Neutrophil (primary cell): ENCODE measurements around the gene BNIPL.

ENCODE experiments used
- H3K27ac ChIP-seq: fragments of 200-600 bp; sonication (generic); 2 replicates; pipeline ENCODE4 v1.5.1; 2016; ENCODE audit warnings: mild to moderate bottlenecking, moderate library complexity
- H3K27me3 ChIP-seq: fragments of 200-600 bp; sonication (generic); 2 replicates; pipeline ENCODE4 v1.6.0; 2016; ENCODE audit warnings: mild to moderate bottlenecking
- H3K36me3 ChIP-seq: fragments of 200-600 bp; sonication (generic); 2 replicates; pipeline ENCODE4 v1.5.1; 2017
- H3K4me1 ChIP-seq, 2 experiments: fragments of 200-600 bp in 1 of 2; sonication (generic) in 1 of 2; 1 replicate in 1 of 2; 2 replicates in 1 of 2; pipeline versions ENCODE4 v1.5.1 to v1.6.1; 2013 to 2016; ENCODE audit warnings: low read depth in 1 of 2, low read length in 1 of 2, mild to moderate bottlenecking in 1 of 2, moderate library complexity in 1 of 2; ENCODE audit not compliant: control insufficient read depth in 1 of 2, insufficient read depth in 1 of 2
- H3K4me3 ChIP-seq, 2 experiments: fragments of 200-600 bp in 1 of 2; sonication (generic) in 1 of 2; 1 replicate in 1 of 2; 2 replicates in 1 of 2; pipeline ENCODE4 v1.5.1; 2013 to 2016; ENCODE audit warnings: low read depth in 1 of 2, low read length in 1 of 2, mild to moderate bottlenecking in 1 of 2, moderate library complexity in 1 of 2
- H3K9me3 ChIP-seq: fragments of 200-600 bp; sonication (generic); 2 replicates; pipeline ENCODE4 v1.5.1; 2016
- CTCF ChIP-seq: fragments of 200-600 bp; sonication (generic); IDR thresholded peaks from 2 replicates; pipeline ENCODE4 v1.5.1; 2016; ENCODE audit warnings: antibody characterized with exemption

BNIPL gene

GRCh38 chr1:151000408-151000807 is 36.0 kb upstream of the BNIPL start:
- no peaks in the 10 kb centered on the region for H3K9me3 ChIP-seq
- H3K36me3 ChIP-seq, result peaks cover 62% of the 10 kb centered on the region
- H3K27ac ChIP-seq, result peak overlapping the region; percentile 96
- H3K4me3 ChIP-seq, result peak overlapping the region in 1 of 2 experiments; percentile 90
- H3K4me1 ChIP-seq, result peaks cover 59 to 66% of the 10 kb centered on the region in 2 experiments
- no peaks in the 10 kb centered on the region for H3K27me3 ChIP-seq
- TF ChIP-seq CTCF, result no peak

- Histone ChIP-seq H3K4me3 (peak overlapping the region; percentile 90 to 99), H3K27me3 (no peaks in the 10 kb centered on the region), H3K36me3 (peaks cover 50% of the 10 kb centered on the region), H3K4me1 (peaks cover 59 to 76% of the 10 kb centered on the region in 2 experiments), H3K27ac (peak overlapping the region; percentile 96), H3K9me3 (no peaks in the 10 kb centered on the region)
- TF ChIP-seq CTCF, result no peak
Measured at GRCh38 chr1:151001602-151002001, 34.8 kb upstream of the BNIPL start.

GRCh38 chr1:151002051-151002450 is 34.3 kb upstream of the BNIPL start:
- H3K36me3 ChIP-seq, result peaks cover 46% of the 10 kb centered on the region
- peak overlapping the region; percentile 90 to 99 for H3K4me3 ChIP-seq
- no peaks in the 10 kb centered on the region for H3K27me3 ChIP-seq
- peak overlapping the region; percentile 96 for H3K27ac ChIP-seq
- H3K9me3 ChIP-seq, result no peaks in the 10 kb centered on the region
- no peak for TF ChIP-seq CTCF
- H3K4me1 ChIP-seq, result peaks cover 63 to 80% of the 10 kb centered on the region in 2 experiments

- Histone ChIP-seq H3K27ac (peak overlapping the region; percentile 96), H3K36me3 (peaks cover 40% of the 10 kb centered on the region), H3K4me1 (peaks cover 68 to 86% of the 10 kb centered on the region in 2 experiments), H3K27me3 (no peaks in the 10 kb centered on the region), H3K4me3 (peak overlapping the region; percentile 90 to 99), H3K9me3 (no peaks in the 10 kb centered on the region)
- TF ChIP-seq CTCF, result no peak
Measured at GRCh38 chr1:151002611-151003010, 33.8 kb upstream of the BNIPL start.

- Histone ChIP-seq H3K27ac (peak overlapping the region; percentile 96), H3K4me3 (peak overlapping the region; percentile 90 to 99), H3K36me3 (peaks cover 34% of the 10 kb centered on the region), H3K4me1 (peaks cover 73 to 91% of the 10 kb centered on the region in 2 experiments), H3K9me3 (no peaks in the 10 kb centered on the region), H3K27me3 (no peaks in the 10 kb centered on the region)
- no peak for TF ChIP-seq CTCF
Measured at GRCh38 chr1:151003180-151003579, 33.2 kb upstream of the BNIPL start.
